Measurements from ENCODE around the gene ROPN1B.
"Not testable (repeated sequence)": the region's sequence is repeated elsewhere in the genome, so short reads cannot be mapped to it uniquely, and the experiment has no call there.

Gene ROPN1B

DNA sequence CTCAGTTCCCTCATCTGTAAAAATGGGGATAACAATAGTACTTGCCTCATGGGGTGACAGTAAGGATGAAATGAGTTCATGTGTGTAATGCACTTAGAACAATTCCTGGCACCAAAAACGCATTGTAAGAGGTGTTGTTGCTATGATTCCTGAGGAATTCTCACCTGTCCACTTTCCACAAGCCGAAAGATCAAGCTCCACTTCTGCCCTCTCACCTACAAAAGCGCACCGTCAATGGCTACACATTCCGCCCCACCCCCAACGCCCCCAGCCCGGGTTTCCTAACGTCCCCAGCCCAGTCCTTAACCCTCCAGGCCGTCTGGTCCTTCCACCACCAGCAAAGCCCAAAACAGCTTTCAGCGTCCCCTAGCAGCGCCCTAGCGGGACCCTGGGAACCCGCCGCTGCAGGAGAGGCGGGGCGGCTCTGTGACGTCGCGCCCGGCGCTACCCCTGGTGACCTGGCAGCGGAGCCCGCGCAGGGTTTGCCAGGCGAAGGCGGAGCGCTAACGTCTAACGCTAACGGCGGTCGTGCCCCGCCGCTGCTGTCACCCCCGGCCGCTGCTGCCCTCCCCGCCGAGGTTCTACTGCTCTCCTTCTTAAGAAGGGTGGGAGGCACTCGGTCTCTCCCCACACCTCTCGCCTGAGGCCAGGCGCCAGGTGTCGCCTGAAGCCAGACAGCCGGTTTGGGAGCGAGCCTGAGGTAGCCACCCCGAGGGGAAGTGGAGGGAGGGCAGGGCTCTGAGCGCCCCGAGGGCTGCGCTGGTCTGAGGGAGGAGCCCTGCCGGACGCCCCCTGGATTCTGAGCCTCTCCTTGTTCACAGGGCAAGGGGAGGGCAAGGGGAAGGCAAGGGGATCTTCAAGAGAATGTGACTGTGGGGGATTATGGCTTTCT is at the start of gene ROPN1B:
Gene ROPN1B (plus strand): TSS at position 478 of the 892 bp plus-strand sequence. CDS start 2,877 bp downstream, outside the sequence.
- peak; percentile 79 for ATAC-seq

- ATAC-seq, result not testable (repeated sequence)
Observed at GRCh38 chr3:125920191-125920590, 48.8 kb upstream of the ROPN1B start.

DNA sequence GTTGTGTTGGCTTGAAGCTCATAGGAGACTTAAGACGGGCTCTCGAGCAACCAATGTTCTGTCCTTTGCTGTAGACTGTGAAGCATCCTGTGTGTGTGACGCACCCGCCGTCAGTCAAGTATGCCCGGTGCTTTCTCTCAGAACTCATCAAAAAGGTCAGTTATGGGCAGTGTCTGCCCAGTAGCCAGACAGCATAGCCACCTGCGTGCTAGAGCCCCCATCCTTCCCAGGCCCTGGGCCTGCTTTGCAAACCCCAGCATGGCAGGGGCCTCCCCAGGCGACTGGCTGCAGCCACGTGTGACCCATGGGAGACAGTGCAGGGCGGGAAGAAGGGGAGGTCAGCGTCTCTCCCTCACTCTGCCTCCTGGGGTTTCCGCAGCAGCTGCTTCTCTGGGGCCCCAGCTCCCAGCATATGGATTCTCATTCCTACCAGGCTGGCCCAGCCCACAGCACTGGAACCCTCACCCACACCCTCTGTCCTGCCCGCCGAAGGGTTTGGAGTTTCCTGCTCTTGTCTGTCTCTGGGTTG is 48.2 kb upstream of the ROPN1B start:
- ATAC-seq, result not testable (repeated sequence)

GRCh38 chr3:125921712-125922111 is 47.3 kb upstream of the ROPN1B start:
- not testable (repeated sequence) for ATAC-seq

GRCh38 chr3:125923324-125924115 is 45.5 kb upstream of the ROPN1B start:
- ATAC-seq, result not testable (repeated sequence)

DNA sequence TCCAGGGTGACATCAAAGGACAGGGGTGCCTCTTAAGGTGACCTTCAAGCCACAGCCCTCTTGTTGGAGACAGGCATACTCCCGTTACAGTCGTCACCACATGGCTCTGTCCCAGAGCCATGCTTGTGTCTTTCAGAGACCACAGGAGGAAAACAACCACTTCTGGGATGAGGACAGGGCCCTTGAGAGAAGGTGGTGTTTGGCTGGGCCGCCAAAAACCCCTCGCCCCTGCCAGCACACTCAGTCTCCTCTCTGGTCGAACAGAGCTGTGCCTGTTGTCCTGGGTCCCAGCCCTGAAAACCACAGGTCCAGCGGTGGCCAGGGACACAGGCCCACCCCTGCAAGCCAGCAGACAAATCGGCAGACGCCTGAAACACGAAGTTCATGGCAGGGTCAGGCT is 44.7 kb upstream of the ROPN1B start:
- ATAC-seq, result not testable (repeated sequence)

DNA sequence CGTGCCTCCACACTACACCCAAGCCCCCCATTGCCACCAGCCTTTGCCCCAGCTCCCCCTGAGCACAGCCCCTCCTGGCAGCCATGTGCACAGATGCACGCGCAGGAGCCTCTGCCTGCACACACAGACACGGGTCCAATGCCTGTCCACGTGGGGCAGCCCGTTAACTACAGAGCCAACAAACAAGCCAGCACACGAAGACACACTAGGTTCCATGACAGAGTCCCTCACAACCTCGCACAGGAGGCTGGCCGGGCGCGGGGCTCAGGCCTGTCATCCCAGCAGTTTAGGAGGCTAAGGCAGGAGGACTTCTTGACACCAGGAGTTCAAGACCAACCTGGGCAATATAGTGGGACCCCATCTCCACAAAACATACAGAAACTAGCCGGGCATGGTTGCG is 43.3 kb upstream of the ROPN1B start:
- ATAC-seq, result not testable (repeated sequence)

GRCh38 chr3:125928771-125929545 is 40.0 kb upstream of the ROPN1B start:
- ATAC-seq, result not testable (repeated sequence)

DNA sequence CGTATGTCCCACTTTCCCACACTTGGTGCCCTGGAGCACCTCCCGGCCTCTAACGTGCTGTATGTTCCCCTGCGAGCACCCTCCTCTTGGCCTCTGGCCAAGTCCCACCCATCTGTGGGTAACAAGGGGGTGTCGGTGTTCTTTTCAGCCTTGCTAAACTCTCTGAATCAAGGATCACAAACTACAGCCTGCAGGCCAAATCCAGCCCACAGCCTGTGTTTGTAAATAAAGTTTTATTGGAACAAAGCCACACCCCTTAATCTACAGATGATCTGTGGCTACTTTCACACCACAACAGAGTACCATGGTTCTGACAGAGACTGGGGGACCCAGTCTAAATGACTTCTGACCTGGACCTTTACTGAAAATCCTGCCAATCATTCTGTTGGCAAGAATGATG is 39.2 kb upstream of the ROPN1B start:
- ATAC-seq, result not testable (repeated sequence)

DNA sequence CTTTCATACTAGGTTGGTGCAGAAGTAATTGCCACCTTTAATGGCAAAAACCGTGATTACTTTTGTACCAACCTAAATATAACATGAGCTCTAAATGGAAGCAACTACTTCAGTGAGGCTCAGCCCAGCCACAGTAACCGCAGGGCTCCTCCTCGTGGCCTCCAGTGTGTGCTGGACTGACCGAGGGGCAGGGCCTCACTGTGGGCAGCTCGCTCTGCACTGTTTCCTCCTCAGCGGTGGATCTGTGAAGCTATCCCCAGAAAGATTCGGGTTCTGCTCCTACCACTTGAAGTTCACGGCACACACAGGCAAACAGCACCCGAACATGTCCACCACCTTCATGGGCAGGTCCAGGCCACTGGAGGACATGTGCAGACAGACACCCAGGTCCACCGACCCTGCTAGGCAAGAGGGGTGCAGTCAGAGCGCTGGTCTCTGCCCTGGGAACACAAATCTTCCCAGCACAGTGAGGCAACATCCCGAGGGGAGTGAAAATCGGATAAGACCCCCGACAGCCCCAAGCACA is 37.6 kb upstream of the ROPN1B start:
- not testable (repeated sequence) for ATAC-seq

DNA sequence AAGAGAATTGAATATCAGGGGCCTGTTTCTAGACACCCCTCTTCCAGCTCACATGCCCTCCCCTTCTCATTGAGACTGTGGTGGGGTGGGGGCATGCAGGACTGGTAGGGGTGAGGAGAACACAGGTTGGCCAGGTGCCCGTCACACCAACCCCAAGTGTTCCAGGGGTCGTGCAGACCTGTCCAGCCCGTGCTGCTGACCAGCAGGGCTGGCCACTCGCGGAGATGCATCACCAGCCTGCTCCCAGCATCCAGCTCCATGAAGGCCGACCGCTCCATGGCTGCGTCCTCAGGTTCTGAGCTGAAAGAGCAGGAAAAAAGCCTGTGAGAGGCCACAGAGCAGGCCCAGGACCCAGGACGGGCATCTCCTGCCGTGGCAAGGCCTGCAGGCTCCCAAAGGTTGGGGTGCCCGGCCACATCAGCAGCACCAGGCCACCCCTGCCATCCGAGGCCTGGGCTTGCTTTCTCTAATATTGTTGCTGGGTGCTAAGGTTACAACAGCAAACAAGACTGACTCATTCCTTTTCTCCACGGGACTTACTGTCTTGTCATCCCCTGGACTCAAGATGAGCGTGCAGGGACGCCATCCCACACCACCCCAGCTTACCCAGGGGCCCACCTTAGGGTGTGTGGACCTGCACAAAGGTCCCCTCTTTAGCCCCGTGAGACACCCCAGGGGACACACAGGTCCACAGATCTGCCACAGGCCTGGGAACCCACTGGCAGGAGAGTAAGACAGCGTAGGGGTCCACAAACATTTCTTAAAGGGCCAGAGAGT is 35.4 kb upstream of the ROPN1B start:
- ATAC-seq, result not testable (repeated sequence)

DNA sequence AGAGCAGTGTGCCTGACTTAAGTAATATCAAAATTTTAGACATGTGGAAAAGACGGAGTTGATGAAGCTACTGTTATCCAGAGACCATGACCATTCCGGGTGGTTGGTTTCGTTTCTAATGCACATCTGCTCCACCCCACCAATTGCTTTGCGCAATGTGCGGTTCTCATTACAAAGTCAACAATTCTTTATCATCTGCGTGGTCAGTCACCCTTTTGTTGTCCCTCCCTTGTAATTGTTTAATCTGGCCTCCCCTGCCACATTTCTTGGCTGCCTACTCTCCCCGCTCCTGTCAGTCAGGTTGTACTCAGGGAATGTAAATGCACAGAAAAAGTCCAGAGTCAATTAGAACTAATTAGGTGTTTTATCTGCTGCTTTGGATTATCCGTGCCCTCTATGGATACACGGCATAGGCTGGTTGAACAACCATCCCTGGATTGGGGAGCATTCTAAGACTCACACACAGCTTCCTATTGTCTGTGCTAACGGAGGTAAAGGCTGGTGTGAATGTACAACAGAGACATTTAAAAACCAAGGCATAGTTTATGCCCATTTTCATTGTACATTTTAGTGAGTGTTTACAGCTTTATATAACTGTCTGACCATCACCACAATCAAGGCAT is 33.6 kb upstream of the ROPN1B start:
- ATAC-seq, result not testable (repeated sequence)

- ATAC-seq, result peak; percentile 89
Observed at GRCh38 chr3:125936210-125936815, 32.7 kb upstream of the ROPN1B start.

DNA sequence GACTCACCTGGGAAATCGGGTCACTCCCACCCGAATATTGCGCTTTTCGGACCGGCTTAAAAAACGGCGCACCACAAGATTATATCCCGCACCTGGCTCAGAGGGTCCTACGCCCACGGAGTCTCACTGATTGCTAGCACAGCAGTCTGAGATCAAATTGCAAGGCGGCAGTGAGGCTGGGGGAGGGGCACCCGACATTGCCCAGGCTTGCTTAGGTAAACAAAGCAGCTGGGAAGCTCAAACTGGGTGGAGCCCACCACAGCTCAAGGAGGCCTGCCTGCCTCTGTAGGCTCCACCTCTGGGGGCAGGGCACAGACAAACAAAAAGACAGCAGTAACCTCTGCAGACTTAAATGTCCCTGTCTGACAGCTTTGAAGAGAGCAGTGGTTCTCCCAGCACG is 32.1 kb upstream of the ROPN1B start:
- not testable (repeated sequence) for ATAC-seq

DNA sequence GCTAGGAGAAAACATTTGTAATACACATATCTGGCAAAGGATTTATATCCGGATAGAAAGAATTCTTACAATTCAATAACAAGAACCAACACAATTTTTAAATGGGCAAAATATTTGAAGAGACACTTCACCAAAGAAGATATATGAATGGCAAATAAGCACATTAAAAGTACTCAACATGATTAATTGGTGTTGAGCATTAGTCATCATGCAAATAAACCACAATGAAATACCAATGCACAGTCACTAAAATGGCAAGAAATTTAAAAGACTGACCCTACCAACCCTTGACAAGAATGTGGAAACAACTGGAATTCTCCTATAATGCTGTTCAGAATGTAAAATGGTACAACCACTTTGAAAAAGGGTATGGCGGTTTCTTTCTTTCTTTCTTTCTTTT is 21.2 kb upstream of the ROPN1B start:
- ATAC-seq, result not testable (repeated sequence)

- ATAC-seq, result not testable (repeated sequence)
Observed at GRCh38 chr3:125948901-125949300, 20.1 kb upstream of the ROPN1B start.

- not testable (repeated sequence) for ATAC-seq
Observed at GRCh38 chr3:125951176-125951575, 17.8 kb upstream of the ROPN1B start.

DNA sequence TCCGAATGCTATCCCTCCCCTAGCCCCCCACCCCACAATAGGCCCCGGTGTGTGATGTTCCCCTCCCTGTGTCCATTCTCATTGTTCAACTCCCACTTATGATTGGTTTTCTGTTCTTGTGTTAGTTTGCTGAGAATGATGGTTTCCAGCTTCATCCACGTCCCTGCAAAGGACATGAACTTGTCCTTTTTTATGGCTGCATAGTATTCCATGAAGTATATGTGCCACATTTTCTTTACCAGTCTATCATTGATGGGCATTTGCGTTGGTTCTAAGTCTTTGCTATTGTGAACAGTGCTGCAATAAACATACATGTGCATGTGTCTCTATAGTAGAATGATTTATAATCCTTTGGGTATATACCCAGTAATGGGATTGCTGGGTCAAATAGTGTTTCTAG is 12.0 kb upstream of the ROPN1B start:
- ATAC-seq, result not testable (repeated sequence)

All from SK-N-SH treated with all-trans-retinoic acid at 6 μM for 48 hours (cell line).